ENCODE measurements around the gene AADAC.
"Not testable (repeated sequence)": the region's sequence is repeated elsewhere in the genome, so short reads cannot be mapped to it uniquely, and the experiment has no call there.

AADAC gene

GRCh38 chr3:151859233-151859673 is 45.3 kb downstream of the AADAC start:
- no peak for DNase-seq (ENCODE audit: low spot score)

GRCh38 chr3:151859905-151860304 is 46.0 kb downstream of the AADAC start:
- no peak for DNase-seq (ENCODE audit: low spot score)

GRCh38 chr3:151863611-151864010 is 49.7 kb downstream of the AADAC start:
- no peak for DNase-seq (ENCODE audit: low spot score)

GRCh38 chr3:151864423-151865101 is 50.6 kb downstream of the AADAC start:
- no peak for DNase-seq (ENCODE audit: low spot score)

GRCh38 chr3:151866711-151867410 is 52.9 kb downstream of the AADAC start:
- no peak for DNase-seq (ENCODE audit: low spot score)

GRCh38 chr3:151867666-151868065 is 53.8 kb downstream of the AADAC start:
- DNase-seq (ENCODE audit: low spot score): no peak

- DNase-seq (ENCODE audit: low spot score): no peak
These were observed 55.3 kb downstream of the AADAC start for GRCh38 chr3:151869181-151869580.

GRCh38 chr3:151871639-151872468 is 57.9 kb downstream of the AADAC start:
- no peak for DNase-seq (ENCODE audit: low spot score)

GRCh38 chr3:151873398-151873797 is 59.5 kb downstream of the AADAC start, which contains the start of gene SUCNR1:
TSS of gene SUCNR1 (plus strand) at chr3:151873643. CDS start at chr3:151879893, 6,250 bp downstream.
- DNase-seq (ENCODE audit: low spot score): no peak

- DNase-seq (ENCODE audit: low spot score): not testable (repeated sequence)
These were observed 60.2 kb downstream of the AADAC start for GRCh38 chr3:151874079-151874478.

GRCh38 chr3:151875759-151876158 is 61.8 kb downstream of the AADAC start:
- no peak for DNase-seq (ENCODE audit: low spot score)

- DNase-seq (ENCODE audit: low spot score): no peak
These were observed 63.4 kb downstream of the AADAC start for GRCh38 chr3:151877269-151877668.
